HG03108 (cell line): Measurements from ENCODE around the gene CEP128.
A peak's percentile ranks its signal among the peaks of the same experiment; 100 is the strongest.

Experiments
- ATAC-seq: cut with Tn5 transposase; IDR thresholded peaks from one replicate; pipeline ENCODE4 v1.9.1; 2021; ENCODE audit warnings: moderate library complexity; ENCODE audit not compliant: unreplicated experiment

Gene CEP128

DNA sequence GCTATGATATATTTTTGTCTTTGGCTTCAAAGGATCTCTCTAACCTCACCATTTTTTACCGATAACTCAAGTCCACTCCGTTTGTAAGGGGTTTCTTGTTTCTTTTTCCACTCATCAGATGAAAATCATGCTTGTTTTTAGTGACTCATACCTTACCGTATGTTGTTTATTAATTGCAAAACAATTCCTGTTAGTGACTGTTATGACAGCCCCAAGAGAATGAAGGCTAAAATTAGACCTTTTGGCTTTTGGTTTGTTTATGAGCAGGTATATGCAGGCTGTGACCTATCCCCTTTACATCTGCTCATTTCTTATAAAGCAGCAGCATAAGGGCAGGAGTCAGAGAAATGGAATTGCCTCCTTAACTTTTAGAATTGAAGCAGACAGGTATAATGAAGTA lies 319.8 kb downstream of the CEP128 start:
- peak; percentile 78 for ATAC-seq

DNA sequence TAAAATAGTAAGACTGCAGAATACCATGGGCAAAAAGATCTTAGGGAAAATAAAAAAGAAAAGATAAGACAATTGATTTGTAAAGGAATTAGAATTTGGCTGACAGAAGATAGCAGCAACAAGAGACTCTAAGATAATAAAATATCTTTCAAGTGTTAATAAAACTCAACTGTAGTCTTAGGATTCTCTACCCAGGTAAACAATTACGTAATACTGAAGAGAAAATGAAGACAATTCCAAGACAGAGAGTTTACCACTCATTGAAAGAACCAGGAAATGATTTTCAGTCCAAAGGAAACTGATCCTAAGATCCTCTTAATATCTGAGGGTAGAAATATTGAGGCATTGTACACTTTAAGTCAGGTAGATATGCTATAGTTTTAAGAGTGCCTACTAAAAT lies 321.1 kb downstream of the CEP128 start:
- ATAC-seq = no peak

DNA sequence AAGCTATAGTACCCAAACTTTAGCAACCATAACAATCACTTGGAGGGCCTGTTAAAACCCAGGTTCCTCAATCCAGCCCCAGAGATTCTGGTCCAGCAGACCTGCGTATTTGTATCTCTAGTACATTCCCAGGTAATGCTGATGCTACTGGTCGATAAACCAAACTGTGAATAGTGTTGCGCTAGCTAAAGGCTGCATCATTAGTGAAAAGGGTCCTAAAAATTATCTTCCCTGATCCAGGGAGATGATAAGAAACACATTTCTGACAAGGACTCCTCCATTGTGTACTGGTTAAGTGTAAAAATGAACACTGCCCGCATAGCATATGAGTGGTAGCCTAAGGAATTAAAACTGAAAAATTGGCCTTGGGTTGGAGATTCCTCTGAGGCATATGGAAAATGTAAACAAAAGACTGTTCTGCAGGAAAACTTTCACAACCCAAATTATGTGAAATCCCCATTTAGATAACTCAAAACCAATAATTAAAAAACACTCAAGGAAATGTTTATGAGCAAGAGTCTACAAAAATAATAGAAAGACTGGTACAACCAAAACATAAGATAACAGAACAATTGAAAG lies 322.7 kb downstream of the CEP128 start:
- no peak for ATAC-seq

DNA sequence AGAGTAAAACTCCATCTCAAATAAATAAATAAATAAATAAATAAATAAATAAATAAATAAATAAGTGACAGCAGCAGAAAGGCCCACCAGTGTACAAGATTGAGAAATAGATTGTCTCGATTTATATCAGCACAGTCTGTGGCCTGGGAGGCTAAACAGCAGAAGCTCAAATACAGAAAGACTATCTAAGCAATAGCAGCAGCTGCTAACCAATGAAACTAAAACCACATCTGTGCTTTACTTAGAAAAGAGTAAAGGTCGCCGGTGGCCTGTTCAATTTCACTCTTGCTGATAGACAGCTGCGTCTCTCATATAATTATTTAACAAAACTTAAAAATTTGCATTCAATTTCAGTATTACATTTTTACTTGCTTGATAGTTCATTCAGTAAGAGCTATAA lies 325.7 kb downstream of the CEP128 start:
- ATAC-seq = peak; percentile 94

DNA sequence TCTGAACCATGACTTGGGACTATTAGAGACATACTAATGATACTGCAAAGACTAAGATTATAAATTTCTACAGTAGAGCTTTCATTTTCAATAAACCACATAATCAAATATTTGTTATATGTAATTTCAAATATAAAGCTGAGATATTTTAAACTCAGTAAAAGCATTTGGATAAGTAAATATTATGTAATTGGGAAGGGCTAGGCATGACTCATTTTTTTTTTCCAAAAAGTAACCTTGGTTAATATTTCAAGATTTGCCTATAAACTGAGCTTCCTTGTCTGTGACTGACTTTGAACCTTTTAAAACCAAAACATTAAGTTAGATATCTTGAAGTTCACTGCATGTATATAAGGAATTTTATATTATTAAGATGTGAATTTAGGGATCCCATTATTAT lies 332.5 kb downstream of the CEP128 start:
- ATAC-seq = no peak

DNA sequence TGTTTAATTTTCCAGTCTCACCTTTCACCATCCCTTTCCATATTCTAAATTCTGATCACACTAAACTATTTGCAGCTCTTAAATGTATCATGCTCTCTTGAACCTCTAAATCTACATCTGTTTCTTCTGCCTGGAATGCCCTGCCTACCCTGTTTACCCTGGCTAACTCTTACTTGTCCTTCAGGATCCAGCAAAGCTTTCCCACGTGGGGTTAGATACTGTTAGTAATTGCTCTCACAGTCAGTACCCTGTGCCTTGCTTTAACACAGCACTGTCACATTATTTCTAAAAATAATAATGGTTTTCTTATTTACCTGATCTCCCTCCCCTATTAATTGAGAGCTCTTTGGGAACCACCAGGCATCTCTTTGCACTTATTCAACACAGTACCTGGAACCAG lies 333.0 kb downstream of the CEP128 start:
- ATAC-seq = no peak

DNA sequence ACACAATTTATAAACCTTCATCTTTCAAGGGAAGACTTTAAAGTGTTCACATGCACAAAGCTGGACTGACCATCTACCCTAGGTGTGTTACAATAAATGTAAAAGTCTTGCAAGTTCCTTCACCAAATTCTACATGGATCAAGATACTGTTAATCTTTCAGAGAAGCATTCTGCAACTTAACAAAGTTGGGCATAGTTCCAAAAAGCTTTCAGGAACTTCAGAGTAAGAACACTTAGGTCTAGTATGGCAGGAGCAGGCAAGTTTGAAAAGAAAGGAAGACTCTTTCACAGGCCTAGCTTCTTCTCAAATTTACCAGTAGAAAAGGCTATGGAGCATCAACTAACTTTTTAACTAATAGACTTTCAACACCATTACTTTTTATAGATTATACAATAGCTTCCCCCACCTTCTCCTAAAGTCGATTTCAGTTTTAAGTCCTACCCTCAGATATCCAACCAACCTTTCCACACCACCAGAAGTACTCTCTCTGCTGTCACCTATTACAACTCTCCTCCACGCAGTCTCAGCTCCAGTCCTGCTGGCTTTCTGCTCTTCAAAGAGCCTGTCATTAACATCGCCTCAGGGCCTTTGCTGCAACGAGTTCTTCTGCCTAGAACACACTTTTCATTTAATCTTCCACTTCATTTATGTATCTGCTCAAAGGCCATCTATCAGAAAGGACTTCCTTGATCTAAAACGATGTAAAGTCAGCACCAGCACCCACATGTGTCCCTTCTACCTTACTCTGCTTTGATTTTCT lies 333.9 kb downstream of the CEP128 start:
- no peak for ATAC-seq

DNA sequence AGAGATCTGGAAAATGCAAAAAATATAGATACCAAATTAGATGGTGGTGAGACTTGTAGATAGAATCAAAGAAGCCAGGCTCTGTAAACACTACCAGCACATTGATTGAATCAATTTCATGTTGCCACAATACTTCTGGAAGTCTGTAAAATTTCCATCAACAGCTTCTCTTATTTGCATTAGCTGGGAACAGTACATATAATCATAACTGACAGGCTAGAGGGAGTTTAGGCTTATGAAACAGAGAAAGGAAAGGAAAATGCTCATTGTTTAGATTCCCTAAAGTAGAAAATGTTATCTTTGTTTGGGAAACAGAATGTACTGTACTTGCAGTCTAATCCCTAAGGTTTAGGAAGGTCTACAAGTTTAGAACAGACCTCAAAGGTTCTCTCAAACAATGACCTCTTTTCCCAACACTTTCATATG lies 335.2 kb downstream of the CEP128 start:
- no peak for ATAC-seq

DNA sequence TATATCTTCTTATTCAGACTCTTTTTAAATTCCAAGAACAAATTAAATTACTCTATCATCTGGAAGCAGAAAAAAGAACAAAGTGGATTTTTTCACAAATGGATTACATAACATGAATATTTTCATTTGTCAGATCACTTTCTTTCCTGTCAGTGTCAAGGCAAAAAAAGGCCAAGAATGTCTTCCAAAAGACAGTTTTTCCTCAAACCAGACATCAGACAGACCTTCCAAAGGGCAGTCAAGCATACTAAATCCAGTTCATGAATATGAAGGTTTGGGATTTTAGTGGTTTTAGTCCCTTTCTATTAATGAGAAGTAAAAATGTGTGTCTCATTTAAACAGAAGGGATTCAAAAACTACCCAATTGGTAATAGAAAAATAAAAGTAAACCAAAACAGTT lies 336.0 kb downstream of the CEP128 start:
- ATAC-seq = no peak

DNA sequence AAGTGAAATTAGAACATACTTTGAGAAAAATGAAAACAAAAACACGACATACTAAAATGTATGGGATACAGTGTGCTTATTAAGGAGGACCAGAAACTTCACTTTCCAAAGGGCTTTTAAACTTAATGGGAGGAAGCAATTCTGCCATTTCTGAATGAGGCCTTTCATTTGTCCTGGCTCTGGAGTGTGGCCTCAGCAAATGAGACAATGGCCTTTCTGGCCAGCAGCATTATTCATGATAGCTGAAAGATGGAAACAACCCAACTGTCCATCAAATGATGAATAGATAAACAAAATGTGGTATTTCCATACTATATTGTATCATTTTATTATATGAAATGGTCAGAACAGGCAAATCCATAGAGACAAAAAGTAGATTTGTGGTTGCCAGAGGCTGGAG lies 338.6 kb downstream of the CEP128 start:
- no peak for ATAC-seq

DNA sequence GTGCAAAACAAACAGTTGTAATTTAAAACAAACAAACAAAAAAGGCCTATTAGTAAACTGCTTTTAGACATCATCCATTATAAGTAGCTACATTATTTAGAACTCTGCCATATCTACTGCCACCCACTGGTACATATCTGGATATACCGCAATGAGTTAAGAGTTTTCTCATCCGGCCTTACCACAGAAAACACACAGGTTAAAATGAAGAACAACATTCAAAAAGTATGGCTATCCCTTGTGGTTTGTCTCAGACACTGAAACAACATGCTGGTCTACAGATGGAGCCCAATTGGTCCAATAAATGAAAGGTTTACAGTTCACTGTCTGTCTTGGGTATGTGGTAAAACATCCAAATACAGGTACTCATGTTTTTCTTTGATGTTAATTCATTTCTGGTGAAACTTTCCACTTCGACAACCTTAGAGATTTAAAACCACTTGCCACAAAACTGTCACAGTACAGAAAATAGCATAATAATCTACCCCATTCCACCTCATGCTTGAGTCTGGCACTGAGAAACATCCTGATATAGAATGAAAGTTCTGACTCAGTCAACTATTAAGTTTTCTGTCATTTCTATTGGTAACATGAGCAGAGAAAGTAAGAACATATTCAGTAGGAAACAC lies 354.3 kb downstream of the CEP128 start:
- ATAC-seq = peak; percentile 95

DNA sequence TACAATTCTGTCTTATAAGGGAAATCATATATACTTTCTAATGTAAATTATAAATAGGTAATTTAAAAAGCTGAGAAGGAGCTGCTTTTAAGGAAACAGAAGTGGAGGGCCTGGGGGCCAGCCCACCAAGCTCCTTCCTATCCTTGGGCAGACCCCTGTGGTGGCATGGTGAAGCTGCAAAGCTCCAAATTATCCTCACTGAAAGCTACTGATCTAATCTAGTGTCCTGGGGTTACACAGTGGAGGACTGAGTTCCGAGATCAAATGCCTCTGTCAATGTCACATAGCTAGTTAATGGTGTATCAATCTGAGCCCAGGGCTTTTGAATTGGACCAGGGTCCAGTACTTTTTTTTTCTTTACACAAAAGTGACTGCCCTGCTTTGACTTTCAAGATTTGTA lies 355.4 kb downstream of the CEP128 start:
- ATAC-seq = no peak

DNA sequence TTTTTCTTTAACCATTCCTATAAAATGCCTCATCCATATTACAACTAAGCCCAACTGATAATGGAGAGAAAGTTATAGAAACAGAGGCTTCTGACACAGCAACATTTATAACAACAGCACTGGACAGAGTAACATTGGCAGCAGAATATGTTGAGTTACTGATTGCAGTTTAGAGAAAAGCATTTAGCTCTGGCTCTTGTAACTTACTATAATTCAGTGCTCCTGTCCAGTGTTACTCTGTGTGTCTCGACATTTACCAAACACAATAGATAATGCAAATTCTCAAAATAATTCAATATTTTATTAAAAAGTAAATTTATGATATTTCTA lies 356.1 kb downstream of the CEP128 start:
- ATAC-seq = no peak

DNA sequence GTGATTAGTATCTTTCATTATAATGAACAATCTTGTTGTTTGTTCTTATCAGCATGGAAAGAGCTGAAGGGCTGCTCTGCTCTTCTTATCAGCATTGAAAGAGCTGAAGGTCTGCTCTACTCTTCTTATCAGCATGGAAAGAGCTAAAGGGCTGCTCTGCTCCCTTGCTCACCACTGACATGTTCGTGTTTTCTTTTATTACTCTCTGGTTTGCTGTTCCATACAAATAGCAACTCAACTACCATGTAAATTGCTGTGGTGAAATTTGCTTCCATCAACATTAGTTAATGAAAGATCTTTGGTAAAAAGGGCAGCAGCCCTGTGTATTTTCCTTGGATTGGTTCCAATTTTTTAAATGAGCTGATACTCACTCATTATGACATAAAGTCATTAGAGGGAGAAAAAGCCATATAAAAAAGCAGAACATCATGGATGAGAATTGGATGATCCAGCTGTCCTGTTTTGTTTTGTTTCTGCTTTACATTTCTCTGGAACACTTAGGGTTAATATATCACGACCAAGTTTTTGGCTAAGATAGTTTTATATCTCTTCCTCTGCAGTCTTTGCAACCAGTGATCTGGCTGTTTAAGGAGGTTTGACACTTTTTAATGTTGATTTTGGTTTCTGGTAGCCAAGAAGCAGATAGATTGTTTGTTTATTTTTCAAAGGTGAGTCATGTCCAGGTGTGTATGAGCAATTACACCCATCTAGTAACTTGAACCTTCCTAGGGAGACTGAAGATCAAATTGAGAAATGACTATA lies 356.6 kb downstream of the CEP128 start:
- ATAC-seq = no peak

DNA sequence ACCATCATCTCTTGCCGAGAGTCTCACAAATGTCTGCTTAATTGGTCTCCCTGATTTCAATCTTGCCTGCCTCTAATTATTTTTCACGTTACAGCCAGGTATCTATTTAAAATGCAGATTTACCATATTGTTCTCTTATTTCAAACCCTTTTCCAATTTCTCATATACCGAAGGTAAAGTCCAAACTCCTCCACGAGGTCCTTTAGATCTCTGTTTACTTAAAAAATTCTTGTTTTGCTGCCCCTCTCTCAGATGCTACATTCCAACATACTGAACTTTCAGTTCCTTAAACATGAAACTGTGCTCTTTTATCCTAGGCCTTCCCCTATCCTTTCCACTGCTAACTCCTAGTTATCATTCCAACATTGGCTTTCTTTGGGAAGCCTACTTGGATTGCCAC lies 363.9 kb downstream of the CEP128 start:
- no peak for ATAC-seq

DNA sequence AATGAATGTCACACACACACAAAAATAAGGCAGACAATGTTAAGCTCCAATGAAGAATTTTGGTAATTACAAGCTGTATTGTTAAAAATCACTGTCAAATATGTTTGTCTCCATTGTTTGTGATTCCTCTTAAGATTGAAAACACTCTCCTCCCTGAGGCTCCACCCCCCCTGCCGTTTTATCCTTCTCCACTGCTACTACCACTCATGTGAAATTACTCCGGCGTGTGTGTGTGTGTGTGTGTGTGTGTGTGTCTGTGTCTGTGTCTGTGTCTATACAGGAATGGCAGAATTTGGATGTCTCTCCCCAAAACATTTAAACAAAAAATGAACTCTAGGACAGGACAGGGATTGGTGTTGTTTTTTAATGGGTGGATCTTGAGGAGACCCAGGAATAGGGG lies 365.1 kb downstream of the CEP128 start:
- no peak for ATAC-seq

DNA sequence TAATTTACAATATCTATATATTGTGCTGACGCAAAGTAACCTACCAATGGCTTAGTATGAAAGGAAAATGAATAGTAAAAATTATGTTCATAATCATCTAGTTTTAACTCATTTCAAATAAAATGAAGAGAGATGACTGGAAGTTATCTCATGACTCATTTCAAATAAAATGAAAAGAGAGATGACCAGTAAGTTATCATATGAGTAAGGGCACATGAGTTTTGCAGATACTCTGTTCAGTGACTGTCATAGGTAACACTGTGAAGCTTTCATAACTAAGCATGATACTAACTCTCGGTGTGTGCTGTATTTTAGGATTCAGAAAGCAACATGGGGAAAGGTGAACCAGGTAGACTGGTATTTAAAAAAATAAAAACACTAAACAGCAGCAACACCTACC lies 365.8 kb downstream of the CEP128 start:
- ATAC-seq = no peak

DNA sequence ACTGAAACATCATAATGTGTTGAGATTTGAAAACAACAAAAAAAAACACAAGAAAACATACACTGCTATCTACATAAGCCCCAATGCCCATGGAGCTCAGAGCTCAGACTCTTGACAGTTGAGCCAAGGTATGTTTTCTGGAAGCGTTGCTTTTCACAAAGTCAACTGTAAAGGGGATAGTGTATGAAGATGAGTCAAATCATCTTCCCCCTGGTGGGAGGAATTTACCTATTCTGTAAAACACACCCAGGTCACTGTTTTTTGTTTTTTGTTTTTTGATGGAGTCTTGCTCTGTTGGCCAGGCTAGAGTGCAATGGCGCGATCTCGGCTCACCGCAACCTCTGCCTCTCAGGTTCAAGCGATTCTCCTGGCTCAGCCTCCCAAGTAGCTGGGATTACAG lies 368.9 kb downstream of the CEP128 start:
- ATAC-seq = no peak

DNA sequence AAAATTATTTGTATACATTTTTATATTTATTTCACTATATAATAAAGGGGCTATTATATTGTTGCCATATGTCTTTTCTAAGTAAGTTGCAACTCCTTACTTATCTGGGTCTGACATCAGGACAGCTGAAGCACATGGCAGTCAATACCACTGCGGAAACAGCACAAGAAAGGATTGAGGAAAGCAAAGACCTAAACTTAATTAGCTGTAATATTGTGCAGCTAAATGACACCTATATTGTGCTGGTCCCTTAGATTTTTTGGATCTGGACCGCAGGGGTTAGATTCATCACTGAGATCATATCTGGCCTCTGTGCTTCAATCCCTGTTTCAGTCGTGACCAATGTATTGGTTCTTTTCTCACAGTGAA lies 370.6 kb downstream of the CEP128 start:
- no peak for ATAC-seq

DNA sequence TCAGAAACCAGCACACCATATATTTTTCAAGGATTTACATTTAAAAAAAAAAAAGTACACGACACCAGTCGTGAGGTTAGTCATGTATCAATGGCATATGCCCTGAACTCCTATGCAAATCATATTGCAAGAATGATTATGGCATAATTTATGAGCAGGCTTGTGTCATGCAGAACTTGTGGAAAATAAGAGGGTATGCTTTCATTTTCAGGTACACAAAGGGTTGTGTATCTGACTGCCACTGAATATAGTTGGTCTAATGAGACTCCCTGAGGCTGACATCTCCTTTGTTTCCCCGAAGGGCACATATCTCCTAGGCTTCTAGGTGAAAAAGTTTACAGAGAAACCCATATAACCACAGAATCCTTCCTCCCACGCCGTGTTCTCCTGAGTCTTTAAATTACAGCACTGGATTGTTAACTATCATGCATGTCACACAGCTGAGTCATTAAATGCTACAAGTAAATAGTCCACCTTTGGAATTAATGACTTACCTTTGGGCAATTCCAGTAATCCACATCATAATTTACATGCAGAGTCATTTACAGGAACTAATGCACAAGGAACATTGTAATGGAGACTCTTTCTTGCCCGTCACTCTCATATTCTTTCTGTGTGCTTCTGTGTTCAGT lies 373.5 kb downstream of the CEP128 start:
- no peak for ATAC-seq

DNA sequence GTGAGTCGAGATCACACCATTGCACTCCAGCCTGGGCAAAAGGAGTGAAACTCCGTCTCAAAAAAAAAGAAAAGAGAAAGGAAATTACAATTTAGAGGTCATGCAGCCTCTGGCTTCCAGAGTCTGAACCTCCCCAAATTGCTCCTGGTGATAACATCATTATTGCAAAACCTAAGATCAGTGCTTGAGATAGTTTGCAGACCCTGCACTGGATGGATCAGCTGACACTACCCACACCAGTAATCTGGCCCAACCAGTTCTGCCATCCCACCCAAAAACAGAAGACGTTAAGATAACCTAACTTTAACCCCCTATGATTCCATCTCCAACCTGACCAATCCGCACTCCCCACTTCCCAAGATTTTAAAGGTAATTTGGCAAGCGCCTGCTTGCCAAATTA lies 376.5 kb downstream of the CEP128 start:
- ATAC-seq = no peak
